ENCODE measurements around the gene ATF7. TPM values are rescaled to one million over a fixed set of nuclear protein-coding genes. Genes with fewer than 3 reads are reported as not detected.

ATF7 gene
- total and polyA plus RNA-seq, 9 of the 15 experiments (the other 6 are each of a cell fraction or from before 2014, with no cell fraction given): 10.6 to 30.4 (median 20.7) TPM

- DNase-seq (ENCODE audit: extremely low read depth in 1 of 4, low spot score in 3 of 4): peak in 1 of 4 experiments; percentile 55
- Histone ChIP-seq H3K9ac (ENCODE audit: insufficient read depth in 1 of 2, low read depth in 2 of 2, low read length in 2 of 2) (peak overlapping the region; percentile 97 to 99), H3K9me3 (replicated peaks; ENCODE audit: control insufficient read depth, insufficient read depth, low read depth, low read length) (no peaks in the 10 kb centered on the region), H3K27me3 (ENCODE audit: control insufficient read depth in 2 of 2, insufficient read depth in 2 of 2, low read length in 2 of 2) (no peaks in the 10 kb centered on the region), H3K4me2 (ENCODE audit: insufficient read depth, low read length) (peak overlapping the region; percentile 100), H3K79me2 (ENCODE audit: control insufficient read depth, insufficient read depth, low read length) (peaks cover 27% of the 10 kb centered on the region), H3K36me3 (ENCODE audit: control insufficient read depth, insufficient read depth, low read length) (peaks cover 41% of the 10 kb centered on the region; the same call in 2 of the 3 replicates), H4K20me1 (replicated peaks; ENCODE audit: control insufficient read depth, insufficient read depth, low read length) (no peaks in the 10 kb centered on the region), H3K4me3 (peak overlapping the region; percentile 79), H3K27ac (ENCODE audit: extremely low read depth, low read depth, low read length) (peak overlapping the region; percentile 97), H2AFZ (ENCODE audit: low read depth, low read length) (peak overlapping the region; percentile 99), H3K4me1 (replicated peaks in 1 of 2; ENCODE audit: control insufficient read depth in 2 of 2, insufficient read depth in 2 of 2, low read length in 2 of 2) (peaks cover 24 to 40% of the 10 kb centered on the region in 2 experiments; a peak in 4 of 5 replicates), H3K9me1 (ENCODE audit: control insufficient read depth, insufficient read depth, low read length) (no peaks in the 10 kb centered on the region)
- WGBS (ENCODE audit: insufficient coverage, low coverage, missing lambda C conversion rate): 7% methylated on average over 7 of the region's 9 CpGs
- no peak for ATAC-seq
- no TSS peak for BruUV-seq (replicated peaks)
- FAIRE-seq: no peak
- TF ChIP-seq ILF3 (IDR thresholded peaks at IDR 0.05; ENCODE audit: borderline replicate concordance): no peak
- no peak for TF ChIP-seq FIP1L1 (IDR thresholded peaks at IDR 0.05; ENCODE audit: low read depth, low read length, poor library complexity, severe bottlenecking)
- TF ChIP-seq VEZF1 (CRISPR knock-in tag; IDR thresholded peaks at IDR 0.05): peak; percentile 83
- TF ChIP-seq ZNF444 (CRISPR knock-in tag; IDR thresholded peaks at IDR 0.05): no peak
- no peak for TF ChIP-seq ZNF445 (CRISPR knock-in tag; IDR thresholded peaks at IDR 0.05; ENCODE audit: low read depth)
- no peak for TF ChIP-seq FOS (IDR thresholded peaks at IDR 0.05; ENCODE audit: extremely low read depth, insufficient read length)
- no peak for TF ChIP-seq ZNF583 (CRISPR knock-in tag; IDR thresholded peaks at IDR 0.05)
- TF ChIP-seq ZBTB11 (CRISPR knock-in tag; IDR thresholded peaks at IDR 0.05): 0 out of 6 replicates have a peak, but pooled peaks of 1 of the 3 experiments have one; percentile 19
- 0 out of 2 replicates have a peak, but pooled peaks have one; percentile 28 for TF ChIP-seq RB1 (IDR thresholded peaks at IDR 0.05; ENCODE audit: low read depth)
- TF ChIP-seq YY1 (IDR thresholded peaks at IDR 0.05; ENCODE audit: borderline replicate concordance in 1 of 3, control insufficient read depth in 1 of 3, extremely low read depth in 1 of 3, insufficient read depth in 3 of 3, insufficient read length in 1 of 3, insufficient replicate concordance in 2 of 3, low read depth in 1 of 3, low read length in 2 of 3): peak in 1 of 3 experiments; percentile 52
- TF ChIP-seq FOXM1 (IDR thresholded peaks at IDR 0.05; ENCODE audit: low read depth): peak; percentile 64
- no peak for TF ChIP-seq FOXM1 (CRISPR knock-in tag; IDR thresholded peaks at IDR 0.05; ENCODE audit: low read depth)
- TF ChIP-seq MYNN (IDR thresholded peaks at IDR 0.05): no peak
- no peak for TF ChIP-seq MYNN (CRISPR knock-in tag; IDR thresholded peaks at IDR 0.05)
- ChIA-PET POLR2A (interaction anchor here (0.7 to 2.7 kb wide), 6 partner anchors 10 to 178 kb away, joined by 3 to 24 read pairs (median 7); no protein-coding TSS in a partner anchor), CTCF (ENCODE audit: low intra/inter-chr PET ratio) (interaction anchor here (1.0 to 1.4 kb wide), 2 partner anchors 173 to 177 kb away, joined by 3 read pairs; partner anchors contain the start of gene ATP5MC2)
- intact Hi-C loops (cut with micrococcal nuclease) (loop anchor here (10.0 kb wide), 1 partner anchor 438 kb away; no protein-coding TSS in a partner anchor), in situ Hi-C loops (cut with MboI) (loop anchor here (10.0 kb wide), 1 partner anchor 178 kb away; the partner anchor contains the start of gene AAAS)
Observed at GRCh38 chr12:53502331-53502730, 123.9 kb downstream of the ATF7 start.

Measured in K562 (cell line).